Panc1 (cell line): ENCODE data around the gene PHKB. TPM values are rescaled to one million over a fixed set of nuclear protein-coding genes. Genes with fewer than 3 reads are reported as not detected.

Experiments used
- ATAC-seq: fragments of 200-7000 bp; cut with Tn5 transposase; 2 replicates; pipeline ENCODE4 v1.9.1; 2020; ENCODE audit warnings: mild to moderate bottlenecking, moderate library complexity
- BruUV-seq: library from RNA; stranded (reverse); fragments of 400-500 nt; replicated peaks from 2 replicates; lab custom pipeline; 2021; lab: Mats Ljungman, UMichigan
- CTCF ChIA-PET: fragments of 300-600 bp; sonication (Branson Sonifier 250); formaldehyde crosslinking; loops from one replicate; lab custom pipeline; 2022; ENCODE audit warnings: antibody characterized with exemption; lab: Charles Lee
- POLR2A ChIA-PET: fragments of 300-600 bp; sonication (Branson Sonifier 250); formaldehyde crosslinking; loops from one replicate; lab custom pipeline; 2022; ENCODE audit warnings: antibody characterized with exemption; lab: Charles Lee
- DNase-seq: peaks from one replicate; pipeline ENCODE4 v3.0.0-alpha.2; 2010; ENCODE audit warnings: low read depth, low spot score
- H3K27ac ChIP-seq: 2 replicates; pipeline ENCODE4 v1.5.1; 2011; ENCODE audit warnings: mild to moderate bottlenecking, low read length, inconsistent platforms
- H3K27me3 ChIP-seq: fragments of 200-500 bp; sonication (Bioruptor generic); 2 replicates; pipeline ENCODE4 v1.6.0; 2014; ENCODE audit warnings: low read length, inconsistent platforms; ENCODE audit not compliant: control insufficient read depth, insufficient read depth
- H3K36me3 ChIP-seq: fragments of 200-500 bp; sonication (Bioruptor generic); 2 replicates; pipeline ENCODE4 v1.5.1; 2014; ENCODE audit warnings: inconsistent platforms, mild to moderate bottlenecking, low read length, moderate library complexity; ENCODE audit not compliant: control insufficient read depth, insufficient read depth
- H3K4me1 ChIP-seq: 2 replicates; pipeline ENCODE4 v1.5.1; 2011; ENCODE audit warnings: inconsistent platforms, mild to moderate bottlenecking, low read length, moderate library complexity; ENCODE audit not compliant: control insufficient read depth, insufficient read depth
- H3K4me3 ChIP-seq, 2 experiments: 2 replicates each; pipeline ENCODE4 v1.5.1; 2011 to 2012; ENCODE audit warnings: low read depth in 2 of 2, low read length in 2 of 2, mild to moderate bottlenecking in 2 of 2, inconsistent platforms in 1 of 2, moderate library complexity in 1 of 2
- H3K9me3 ChIP-seq: fragments of 200-500 bp; sonication (Bioruptor generic); 2 replicates; pipeline ENCODE4 v1.5.1; 2014; ENCODE audit warnings: low read depth, mild to moderate bottlenecking, inconsistent platforms, low read length, moderate library complexity; ENCODE audit not compliant: control insufficient read depth, insufficient read depth
- CTCF ChIP-seq: fragments of 450-650 bp; IDR thresholded peaks from 2 replicates; pipeline ENCODE4 v1.5.1; 2017; ENCODE audit warnings: mild to moderate bottlenecking
- POLR2AphosphoS5 ChIP-seq: IDR thresholded peaks from 2 replicates; pipeline ENCODE4 v1.6.1; 2012; ENCODE audit warnings: mild to moderate bottlenecking, low read depth, low read length, moderate library complexity
- REST ChIP-seq, 2 experiments: IDR thresholded peaks; 2 replicates each; pipeline ENCODE4 v1.6.1; 2011 to 2012; ENCODE audit warnings: low read depth in 2 of 2, control low read depth in 1 of 2, low read length in 1 of 2, mild to moderate bottlenecking in 1 of 2, moderate library complexity in 1 of 2; ENCODE audit not compliant: insufficient read depth in 1 of 2
- SIN3A ChIP-seq: IDR thresholded peaks from 2 replicates; pipeline ENCODE4 v1.6.1; 2012; ENCODE audit warnings: low read depth, mild to moderate bottlenecking, low read length, moderate library complexity, borderline replicate concordance; ENCODE audit not compliant: insufficient read depth
- TCF7L2 ChIP-seq: IDR thresholded peaks from 2 replicates; pipeline ENCODE4 v1.6.1; 2011; ENCODE audit warnings: mild to moderate bottlenecking, low read depth, low read length, inconsistent platforms
- in situ Hi-C: cut with HindIII; loops from 2 replicates; pipeline ENCODE4 v1.10.0; 2016; ENCODE audit warnings: low sequenced_read_pairs, low pct_unique_long_range_greater_than_20kb
- intact Hi-C: fragments of 100-400 bp; cut with micrococcal nuclease; formaldehyde crosslinking; loops from one replicate; pipeline ENCODE4 v1.10.0; 2022; ENCODE audit not compliant: unreplicated experiment
- total RNA-seq: library from RNA; stranded (reverse); gene quantifications from one replicate; pipeline ENCODE4 v1.2.1, GENCODE V29; 2021; ENCODE audit not compliant: unreplicated experiment

Gene PHKB
- total RNA-seq, 1 experiment from 2014 or later = 29.5 TPM

- ATAC-seq = no peak
Measured at GRCh38 chr16:47666434-47666833, 205.3 kb downstream of the PHKB start.

DNA sequence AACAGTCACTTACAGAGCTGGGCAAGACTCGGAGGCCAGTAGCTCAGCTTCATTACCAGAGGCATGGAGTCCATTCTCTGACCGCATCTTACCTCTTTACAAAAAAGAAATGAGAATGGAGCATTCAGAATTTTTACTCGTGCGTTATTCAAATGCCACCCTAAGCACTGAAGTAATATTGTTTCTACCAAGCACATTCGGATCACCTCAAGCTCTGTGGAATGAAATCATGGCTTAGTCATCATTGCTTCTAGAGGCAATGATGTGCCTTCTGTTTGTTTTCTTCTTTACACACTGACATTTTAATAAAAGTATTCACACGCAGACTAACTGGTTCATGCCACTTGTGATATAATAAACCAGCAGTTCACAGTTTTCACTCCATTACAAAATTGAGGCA, 206.8 kb downstream of the PHKB start:
- in situ Hi-C loops (no loop called here), intact Hi-C loops (no loop called here)
- no peaks in the 10 kb centered on the region for H3K27me3 ChIP-seq
- H3K9me3 ChIP-seq = no peaks in the 10 kb centered on the region
- H3K4me3 ChIP-seq = no peak overlapping the region
- no peak overlapping the region for H3K27ac ChIP-seq
- H3K36me3 ChIP-seq = no peaks in the 10 kb centered on the region; the same call in 1 of the 2 replicates
- TF ChIP-seq CTCF (no peak), POLR2AphosphoS5 (no peak), REST (IDR thresholded peaks at IDR 0.05; ENCODE audit: insufficient read depth in 1 of 2, low read depth in 2 of 2, low read length in 1 of 2) (no peak), SIN3A (no peak), TCF7L2 (no peak)
- CTCF ChIA-PET = interaction anchor here (0.8 kb wide), 1 partner anchor 261 kb away, joined by 3 read pairs; no protein-coding TSS in a partner anchor
- ATAC-seq (no peak), DNase-seq (no peak)
- POLR2A ChIA-PET = no interaction called here
- no peaks in the 10 kb centered on the region for H3K4me1 ChIP-seq
- BruUV-seq = no TSS peak

More at GRCh38 chr16:47666434-47666833, 205.3 kb downstream of the PHKB start:
- DNase-seq = no peak
- Histone ChIP-seq H3K27ac (no peak overlapping the region), H3K4me1 (no peaks in the 10 kb centered on the region), H3K9me3 (no peaks in the 10 kb centered on the region), H3K36me3 (no peaks in the 10 kb centered on the region; the same call in 1 of the 2 replicates), H3K4me3 (no peak overlapping the region), H3K27me3 (no peaks in the 10 kb centered on the region)
- intact Hi-C loops (no loop called here), in situ Hi-C loops (no loop called here)
- ChIA-PET CTCF (interaction anchor here (0.7 kb wide), 1 partner anchor 444 kb away, joined by 3 read pairs; no protein-coding TSS in a partner anchor), POLR2A (no interaction called here)
- no TSS peak for BruUV-seq
- TF ChIP-seq CTCF (no peak), REST (IDR thresholded peaks at IDR 0.05; ENCODE audit: insufficient read depth in 1 of 2, low read depth in 2 of 2, low read length in 1 of 2) (no peak), TCF7L2 (no peak), SIN3A (no peak), POLR2AphosphoS5 (no peak)
